ENCODE data around the gene SLC22A15.
"Not testable (repeated sequence)": the region's sequence is repeated elsewhere in the genome, so short reads cannot be mapped to it uniquely, and the experiment has no call there.

SLC22A15 gene

GRCh38 chr1:116033322-116033721 is 57.0 kb downstream of the SLC22A15 start:
- DNase-seq (ENCODE audit: low read depth), result no peak

GRCh38 chr1:116036255-116036654 is 59.9 kb downstream of the SLC22A15 start:
- no peak for DNase-seq (ENCODE audit: low read depth)

GRCh38 chr1:116038679-116039078 is 62.4 kb downstream of the SLC22A15 start:
- DNase-seq (ENCODE audit: low read depth), result no peak

GRCh38 chr1:116044071-116044470 is 67.8 kb downstream of the SLC22A15 start:
- no peak for DNase-seq (ENCODE audit: low read depth)

- not testable (repeated sequence) for DNase-seq (ENCODE audit: low read depth)
Measured at GRCh38 chr1:116046933-116047332, 70.6 kb downstream of the SLC22A15 start.

- not testable (repeated sequence) for DNase-seq (ENCODE audit: low read depth)
Measured at GRCh38 chr1:116051896-116052295, 75.6 kb downstream of the SLC22A15 start.

- DNase-seq (ENCODE audit: low read depth), result no peak
Measured at GRCh38 chr1:116062201-116062600, 85.9 kb downstream of the SLC22A15 start.

GRCh38 chr1:116064616-116065015 is 88.3 kb downstream of the SLC22A15 start:
- DNase-seq (ENCODE audit: low read depth), result no peak

- no peak for DNase-seq (ENCODE audit: low read depth)
Measured at GRCh38 chr1:116066868-116067565, 90.7 kb downstream of the SLC22A15 start.

- no peak for DNase-seq (ENCODE audit: low read depth)
Measured at GRCh38 chr1:116067566-116067890, 91.2 kb downstream of the SLC22A15 start.

- DNase-seq (ENCODE audit: low read depth), result no peak
Measured at GRCh38 chr1:116075575-116075974, 99.3 kb downstream of the SLC22A15 start.

GRCh38 chr1:116075990-116076389 is 99.7 kb downstream of the SLC22A15 start:
- no peak for DNase-seq (ENCODE audit: low read depth)

GRCh38 chr1:116076831-116077230 is 100.5 kb downstream of the SLC22A15 start:
- no peak for DNase-seq (ENCODE audit: low read depth)

GRCh38 chr1:116078699-116079223 is 102.4 kb downstream of the SLC22A15 start:
- no peak for DNase-seq (ENCODE audit: low read depth)

- DNase-seq (ENCODE audit: low read depth), result no peak
Measured at GRCh38 chr1:116087628-116088027, 111.3 kb downstream of the SLC22A15 start.

- DNase-seq (ENCODE audit: low read depth), result no peak
Measured at GRCh38 chr1:116089870-116090269, 113.6 kb downstream of the SLC22A15 start.

- no peak for DNase-seq (ENCODE audit: low read depth)
Measured at GRCh38 chr1:116091083-116091482, 114.8 kb downstream of the SLC22A15 start.

- no peak for DNase-seq (ENCODE audit: low read depth)
Measured at GRCh38 chr1:116092752-116093489, 116.6 kb downstream of the SLC22A15 start.

GRCh38 chr1:116095027-116095426 is 118.7 kb downstream of the SLC22A15 start:
- no peak for DNase-seq (ENCODE audit: low read depth)

GRCh38 chr1:116096013-116096618 is 119.8 kb downstream of the SLC22A15 start:
- no peak for DNase-seq (ENCODE audit: low read depth)

- DNase-seq (ENCODE audit: low read depth), result no peak
Measured at GRCh38 chr1:116097626-116098025, 121.3 kb downstream of the SLC22A15 start.

GRCh38 chr1:116099379-116099778 is 123.1 kb downstream of the SLC22A15 start:
- DNase-seq (ENCODE audit: low read depth), result no peak

GRCh38 chr1:116099919-116100318 is 123.6 kb downstream of the SLC22A15 start:
- no peak for DNase-seq (ENCODE audit: low read depth)
